A673 (cell line): Measurements from ENCODE around the gene CTNNA1.

Experiments used
- CTCF ChIP-seq: fragments of 300-800, 200-600 bp; sonication (generic); conservative IDR thresholded peaks from 2 replicates; pipeline ENCODE4 v1.5.1; 2017; ENCODE audit warnings: low read depth, mild to moderate bottlenecking, antibody characterized with exemption, low read length, moderate library complexity, mixed read lengths
- EZH2 ChIP-seq: fragments of 200-600 bp; sonication (generic); IDR thresholded peaks from 2 replicates; pipeline ENCODE4 v1.6.1; 2017; ENCODE audit warnings: borderline replicate concordance, low read depth, mild to moderate bottlenecking, mixed read lengths, antibody characterized with exemption, low read length; ENCODE audit not compliant: poor library complexity, severe bottlenecking

DNA sequence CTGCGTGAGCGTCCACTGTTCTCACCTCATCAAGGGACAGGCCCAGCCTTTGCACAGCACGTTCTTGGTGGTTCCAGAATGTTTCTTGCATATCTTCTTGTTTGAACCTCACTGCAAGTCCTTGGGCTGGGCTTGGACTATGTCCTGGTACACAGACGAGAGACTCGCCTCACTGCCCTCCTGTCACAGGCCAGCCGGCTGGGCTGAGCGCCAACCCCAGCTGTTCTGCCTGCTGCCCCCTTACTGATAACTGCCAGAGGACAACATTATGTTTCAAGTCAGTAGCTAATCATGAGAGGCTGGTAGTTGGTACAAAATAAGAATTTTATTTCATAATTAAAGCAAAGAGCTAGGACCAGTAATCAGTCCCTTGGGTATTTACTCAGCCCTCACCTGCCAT, 174.8 kb downstream of the CTNNA1 start:
- TF ChIP-seq EZH2 (no peak), CTCF (no peak)
